ENCODE results near the gene TOX2. TPM values are rescaled to one million over a fixed set of nuclear protein-coding genes. Genes with fewer than 3 reads are reported as not detected.

The TOX2 gene, protein sequence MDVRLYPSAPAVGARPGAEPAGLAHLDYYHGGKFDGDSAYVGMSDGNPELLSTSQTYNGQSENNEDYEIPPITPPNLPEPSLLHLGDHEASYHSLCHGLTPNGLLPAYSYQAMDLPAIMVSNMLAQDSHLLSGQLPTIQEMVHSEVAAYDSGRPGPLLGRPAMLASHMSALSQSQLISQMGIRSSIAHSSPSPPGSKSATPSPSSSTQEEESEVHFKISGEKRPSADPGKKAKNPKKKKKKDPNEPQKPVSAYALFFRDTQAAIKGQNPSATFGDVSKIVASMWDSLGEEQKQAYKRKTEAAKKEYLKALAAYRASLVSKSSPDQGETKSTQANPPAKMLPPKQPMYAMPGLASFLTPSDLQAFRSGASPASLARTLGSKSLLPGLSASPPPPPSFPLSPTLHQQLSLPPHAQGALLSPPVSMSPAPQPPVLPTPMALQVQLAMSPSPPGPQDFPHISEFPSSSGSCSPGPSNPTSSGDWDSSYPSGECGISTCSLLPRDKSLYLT
- total RNA-seq: 1 to 10 TPM; 1.5 to 5.0 (median 2.2) TPM
- long read RNA-seq, partial matches to known transcripts: 1 of 2 reads
- long read RNA-seq, other reads (novel, unspliced or antisense): 1 of 2 reads

DNA sequence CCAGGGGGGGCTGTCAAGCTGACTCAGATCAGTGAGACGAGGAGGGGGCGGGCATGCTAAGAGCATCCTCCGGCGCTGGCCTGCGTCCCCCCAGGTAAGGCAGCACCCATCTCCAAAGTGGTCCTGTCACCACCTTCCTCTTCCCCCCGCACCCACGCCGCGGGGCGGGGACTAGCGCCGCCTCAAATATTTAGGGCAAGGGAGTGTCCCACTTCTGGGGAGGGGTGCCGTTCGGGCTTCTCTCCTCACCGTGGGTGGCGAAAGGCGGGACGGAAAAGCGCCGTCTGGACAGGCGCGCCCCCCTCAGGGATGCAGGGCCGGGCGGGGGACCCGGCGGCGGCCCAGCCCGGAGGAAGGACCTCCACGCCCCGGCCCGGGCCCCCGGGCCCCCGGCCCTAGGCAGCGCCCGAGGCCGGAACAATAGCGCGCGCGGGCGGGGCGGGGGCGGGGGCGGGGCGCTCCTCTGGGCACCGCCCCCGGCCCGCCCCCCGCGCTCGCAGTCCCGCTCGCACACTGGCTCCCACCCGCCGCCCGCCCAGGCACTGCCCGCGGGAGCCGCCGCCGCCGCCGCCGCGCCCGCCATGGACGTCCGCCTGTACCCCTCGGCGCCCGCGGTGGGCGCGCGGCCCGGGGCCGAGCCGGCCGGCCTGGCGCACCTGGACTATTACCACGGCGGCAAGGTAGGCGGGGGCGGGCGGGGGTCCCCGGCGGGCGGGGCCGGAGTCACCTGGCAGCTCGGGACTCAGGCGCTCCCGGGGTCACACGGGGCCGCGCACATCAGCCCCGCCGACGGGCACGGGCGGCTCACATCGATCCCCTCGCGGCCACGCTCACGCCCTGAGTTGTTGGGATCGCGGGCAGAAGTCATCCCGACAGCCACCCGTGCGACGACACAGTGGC is at the start of gene TOX2:
Gene TOX2, plus strand, starts transcription at position 542 of the 900 bp plus-strand sequence. Its CDS starts 40 bp downstream, at position 582.
- 17% methylated on average over 1 of the region's 111 CpGs for WGBS (ENCODE audit: insufficient coverage, low coverage, low lambda C conversion rate, missing lambda C conversion rate)
- Histone ChIP-seq H3K4me3 (peak within 1 kb of the TSS; percentile 37 to 49 (median 44)), H3K4me1 (no peaks in the 10 kb centered on the region), H3K27ac (peak within 1 kb of the TSS; percentile 15 to 60 (median 24)), H3K27me3 (peaks cover 0 to 10% of the 10 kb centered on the region in 2 donors), H3K9me3 (peaks cover 0 to 3% (median 0%) of the 10 kb centered on the region in 4 donors), H3K36me3 (no peaks in the 10 kb centered on the region)
- ATAC-seq (peak; percentile 60 to 77 (median 70)), DNase-seq (peak in 1 of 3 donors; percentile 75)
- intact Hi-C loops (cut with DNase I): no loop called here
- TF ChIP-seq, protein P1, sequence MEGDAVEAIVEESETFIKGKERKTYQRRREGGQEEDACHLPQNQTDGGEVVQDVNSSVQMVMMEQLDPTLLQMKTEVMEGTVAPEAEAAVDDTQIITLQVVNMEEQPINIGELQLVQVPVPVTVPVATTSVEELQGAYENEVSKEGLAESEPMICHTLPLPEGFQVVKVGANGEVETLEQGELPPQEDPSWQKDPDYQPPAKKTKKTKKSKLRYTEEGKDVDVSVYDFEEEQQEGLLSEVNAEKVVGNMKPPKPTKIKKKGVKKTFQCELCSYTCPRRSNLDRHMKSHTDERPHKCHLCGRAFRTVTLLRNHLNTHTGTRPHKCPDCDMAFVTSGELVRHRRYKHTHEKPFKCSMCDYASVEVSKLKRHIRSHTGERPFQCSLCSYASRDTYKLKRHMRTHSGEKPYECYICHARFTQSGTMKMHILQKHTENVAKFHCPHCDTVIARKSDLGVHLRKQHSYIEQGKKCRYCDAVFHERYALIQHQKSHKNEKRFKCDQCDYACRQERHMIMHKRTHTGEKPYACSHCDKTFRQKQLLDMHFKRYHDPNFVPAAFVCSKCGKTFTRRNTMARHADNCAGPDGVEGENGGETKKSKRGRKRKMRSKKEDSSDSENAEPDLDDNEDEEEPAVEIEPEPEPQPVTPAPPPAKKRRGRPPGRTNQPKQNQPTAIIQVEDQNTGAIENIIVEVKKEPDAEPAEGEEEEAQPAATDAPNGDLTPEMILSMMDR (IDR thresholded peaks at IDR 0.05): no peak
- TF ChIP-seq POLR2A (IDR thresholded peaks at IDR 0.05): no peak

DNA sequence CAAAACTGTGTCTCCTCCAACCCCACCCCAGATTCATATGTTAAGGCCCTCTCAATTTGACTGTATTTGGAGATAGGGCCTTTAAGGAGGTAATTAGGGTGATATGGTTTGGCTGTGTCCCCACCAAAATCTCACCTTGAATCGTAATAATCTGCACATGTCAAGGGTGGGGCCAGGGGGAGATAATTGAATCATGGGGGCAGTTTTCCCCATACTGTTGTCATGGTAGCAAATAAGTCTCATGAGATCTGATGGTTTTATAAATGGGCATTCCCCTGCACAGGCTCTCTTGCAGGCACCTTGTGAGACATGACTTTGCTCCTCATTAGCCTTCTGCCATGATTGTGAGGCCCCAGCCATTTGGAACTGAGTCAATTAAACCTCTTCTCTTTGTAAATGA is 46.6 kb upstream of the TOX2 start:
- WGBS (ENCODE audit: insufficient coverage, low coverage, low lambda C conversion rate, missing lambda C conversion rate): 83% methylated on average over 1 of the region's 1 CpG
- TF ChIP-seq, protein P1 (IDR thresholded peaks at IDR 0.05): no peak
- TF ChIP-seq POLR2A (IDR thresholded peaks at IDR 0.05): no peak
- Histone ChIP-seq H3K4me3 (no peak overlapping the region), H3K9me3 (no peaks in the 10 kb centered on the region), H3K36me3 (no peaks in the 10 kb centered on the region), H3K27me3 (no peaks in the 10 kb centered on the region), H3K4me1 (no peaks in the 10 kb centered on the region), H3K27ac (no peak overlapping the region)
- intact Hi-C loops (cut with DNase I): no loop called here
- ATAC-seq (no peak), DNase-seq (no peak)

DNA sequence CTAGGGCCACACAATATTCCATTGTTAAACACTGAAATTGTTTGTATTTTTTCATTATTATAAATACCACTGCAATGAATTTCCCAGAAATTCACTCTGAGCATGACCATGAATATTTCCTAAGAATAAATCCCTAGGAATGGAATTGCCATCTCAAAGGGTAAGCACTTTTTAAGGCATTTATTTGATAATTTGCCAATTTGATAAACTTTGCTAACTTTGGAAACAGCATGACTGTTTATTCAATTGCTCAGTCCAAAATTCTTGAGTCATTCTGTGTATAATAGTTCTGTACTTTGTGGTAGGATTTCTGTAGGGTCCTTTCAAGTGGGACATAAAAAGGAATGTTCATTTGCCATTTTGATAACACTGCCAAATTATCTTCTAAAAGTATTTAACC is 44.2 kb upstream of the TOX2 start:
- no peaks in the 10 kb centered on the region for H3K9me3 ChIP-seq
- H3K4me3 ChIP-seq: no peak overlapping the region
- ATAC-seq: peak in 3 of 4 donors; percentile 54 to 65 (median 56)
- H3K27me3 ChIP-seq: no peaks in the 10 kb centered on the region
- TF ChIP-seq, protein P1 (IDR thresholded peaks at IDR 0.05): no peak
- TF ChIP-seq POLR2A (IDR thresholded peaks at IDR 0.05): no peak
- intact Hi-C loops (cut with DNase I): no loop called here
- no peaks in the 10 kb centered on the region for H3K4me1 ChIP-seq
- DNase-seq: no peak
- no peaks in the 10 kb centered on the region for H3K36me3 ChIP-seq
- H3K27ac ChIP-seq: no peak overlapping the region

DNA sequence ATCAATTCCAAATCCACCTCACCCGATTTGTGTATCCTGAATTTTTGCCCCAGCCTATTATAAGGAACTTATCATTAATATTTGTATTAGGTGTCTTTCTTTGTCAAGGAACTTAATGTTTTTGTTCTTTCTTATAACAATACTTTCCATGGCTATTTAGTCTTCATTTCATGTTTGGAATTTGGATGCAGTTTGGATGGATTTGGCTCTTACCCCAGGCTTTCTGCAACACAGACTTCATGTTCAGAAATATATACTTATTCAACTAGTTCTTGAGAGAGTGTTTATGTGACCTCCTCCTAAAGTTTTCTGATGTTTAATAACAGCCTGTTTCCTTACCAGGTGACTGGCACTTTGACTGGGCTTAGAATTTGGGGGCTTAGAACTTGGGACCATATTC is 35.9 kb upstream of the TOX2 start:
- Histone ChIP-seq H3K4me3 (no peak overlapping the region), H3K27ac (no peak overlapping the region), H3K4me1 (no peaks in the 10 kb centered on the region), H3K27me3 (no peaks in the 10 kb centered on the region), H3K36me3 (no peaks in the 10 kb centered on the region), H3K9me3 (no peaks in the 10 kb centered on the region)
- no peak for DNase-seq
- WGBS (ENCODE audit: insufficient coverage, low coverage, low lambda C conversion rate, missing lambda C conversion rate): 75% methylated on average over 1 of the region's 1 CpG
- intact Hi-C loops (cut with DNase I): no loop called here
- TF ChIP-seq POLR2A (IDR thresholded peaks at IDR 0.05): no peak
- TF ChIP-seq, protein P1 (IDR thresholded peaks at IDR 0.05): no peak
- no peak for ATAC-seq
